ENCODE results near the gene SCN5A. TPM values are rescaled to one million over a fixed set of nuclear protein-coding genes. Genes with fewer than 3 reads are reported as not detected.

SCN5A gene
- total and polyA plus RNA-seq, 2 of the 4 experiments (the other 2 are of a cell fraction) = 1.9 to 2.0 TPM

DNA sequence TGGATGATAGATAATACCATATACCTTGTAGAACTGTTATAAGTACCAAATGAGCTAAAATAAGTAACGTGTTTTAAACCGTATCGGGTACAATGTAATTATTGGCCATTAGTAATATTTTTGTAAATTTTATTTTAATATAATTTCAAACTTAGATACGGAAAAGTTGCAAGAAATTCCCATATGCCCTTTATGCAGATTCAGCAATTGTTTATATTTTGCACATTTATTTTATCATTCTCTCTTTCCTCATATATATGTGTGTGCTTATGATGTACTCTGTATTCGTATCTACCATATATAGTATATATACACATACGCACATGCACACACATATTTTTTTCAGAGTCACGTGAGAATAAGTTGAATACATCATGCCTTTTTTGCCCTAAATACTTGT, 114.9 kb downstream of the SCN5A start:
- Histone ChIP-seq H4K91ac (ENCODE audit: insufficient read depth, low read depth, low read length) (no peak overlapping the region), H3K27me3 (ENCODE audit: control insufficient read depth, insufficient read depth, low read length) (no peaks in the 10 kb centered on the region), H2BK20ac (ENCODE audit: low read depth, low read length) (no peak overlapping the region), H4K5ac (ENCODE audit: low read depth, low read length) (no peak overlapping the region), H3K27ac (ENCODE audit: insufficient read depth, low read length) (no peak overlapping the region), H3K9me3 (ENCODE audit: control insufficient read depth, insufficient read depth, low read length) (no peaks in the 10 kb centered on the region), H3K23ac (ENCODE audit: low read depth, low read length) (no peak overlapping the region), H3K9me1 (ENCODE audit: insufficient read depth, low read length) (peaks cover 7% of the 10 kb centered on the region; the same call in 1 of the 2 replicates), H3K4me1 (ENCODE audit: control insufficient read depth, insufficient read depth, low read length) (0 out of 2 replicates have a peak, but pooled peaks cover 2% of the 10 kb centered on the region), H3K14ac (replicated peaks; ENCODE audit: low read depth, low read length) (no peak overlapping the region), H3K4me2 (ENCODE audit: low read depth, low read length) (no peak overlapping the region), H3K36me3 (ENCODE audit: control insufficient read depth, insufficient read depth, low read length) (peaks cover 2% of the 10 kb centered on the region), H3K56ac (ENCODE audit: extremely low read depth, insufficient read depth, low read length) (no peak overlapping the region), H4K8ac (ENCODE audit: low read depth in 2 of 2, low read length in 2 of 2) (no peak overlapping the region), H2BK5ac (ENCODE audit: low read depth, low read length, poor library complexity, severe bottlenecking) (no peak overlapping the region), H2BK15ac (ENCODE audit: low read depth, low read length) (no peak overlapping the region), H3K79me1 (ENCODE audit: low read depth in 1 of 2, low read length in 2 of 2) (no peaks in the 10 kb centered on the region; a peak in 1 of 4 replicates), H3K4ac (ENCODE audit: low read depth, low read length) (no peak overlapping the region), H2BK120ac (ENCODE audit: low read depth, low read length) (no peak overlapping the region), H2AK5ac (ENCODE audit: low read depth, low read length) (no peak overlapping the region), H3K4me3 (ENCODE audit: insufficient read depth, low read depth, low read length) (no peak overlapping the region), H4K20me1 (ENCODE audit: insufficient read depth, low read length) (no peaks in the 10 kb centered on the region), H3K9ac (ENCODE audit: low read depth, low read length) (no peak overlapping the region), H3K18ac (ENCODE audit: low read depth, low read length) (no peak overlapping the region), H2AK9ac (replicated peaks; ENCODE audit: low read depth, low read length, poor library complexity) (no peak overlapping the region), H2AFZ (replicated peaks; ENCODE audit: low read length, poor library complexity) (no peak overlapping the region)
- DNase-seq (no peak), ATAC-seq (ENCODE audit: low read depth) (no peak)
- BruUV-seq (replicated peaks) = no TSS peak
- no CpG with 5 or more reads among the region's 7 CpGs for WGBS, 2 experiments (ENCODE audit: extremely low coverage in 2 of 2, insufficient read length in 1 of 2)
- TF ChIP-seq MAFK (IDR thresholded peaks at IDR 0.05; ENCODE audit: low read depth, low read length) (peak; percentile 56), RFX5 (IDR thresholded peaks at IDR 0.05; ENCODE audit: low read depth, low read length) (no peak), MAZ (IDR thresholded peaks at IDR 0.05; ENCODE audit: borderline replicate concordance, low read depth, low read length) (no peak), MXI1 (IDR thresholded peaks at IDR 0.05; ENCODE audit: borderline replicate concordance, low read depth, low read length) (no peak)
- CTCF ChIA-PET = no interaction called here
- in situ Hi-C loops (cut with MboI; ENCODE audit: low sequenced_read_pairs) (loop anchor here (5.0 kb wide), 1 partner anchor 113 kb away; the partner anchor contains the start of gene SCN5A), dilution Hi-C loops (cut with HindIII; ENCODE audit: low sequenced_read_pairs, unreplicated experiment) (no loop called here), intact Hi-C loops (cut with micrococcal nuclease) (no loop called here)
- POLR2A ChIA-PET (ENCODE audit: unreplicated experiment) = no interaction called here

All from IMR-90 (cell line).